HepG2 (cell line): Measurements from ENCODE around the gene HSD3B1. TPM values are rescaled to one million over a fixed set of nuclear protein-coding genes. Genes with fewer than 3 reads are reported as not detected.

Experiments
- ATAC-seq: fragments of 200-7000 bp; cut with Tn5 transposase; 3 replicates; pipeline ENCODE4 v1.9.1; 2020; ENCODE audit warnings: mild to moderate bottlenecking, moderate library complexity
- BruUV-seq: library from RNA; stranded (reverse); fragments of 400-500 nt; replicated peaks from 2 replicates; lab custom pipeline; 2021; lab: Mats Ljungman, UMichigan
- CTCF ChIA-PET: fragments of 300-600 bp; formaldehyde crosslinking; extraction: SDS; loops from one replicate; lab custom pipeline; 2021; ENCODE audit warnings: low total read pairs, inconsistent platforms, low intra/inter-chr PET ratio; lab: Yijun Ruan, JAX
- POLR2A ChIA-PET: fragments of 350-600 bp; sonication (Branson Sonifier 250); formaldehyde crosslinking; loops from one replicate; lab custom pipeline; 2020; ENCODE audit warnings: antibody characterized with exemption, inconsistent platforms; lab: Yijun Ruan, JAX
- DNase-seq: peaks from one replicate; pipeline ENCODE4 v3.0.0-alpha.2; 2015; ENCODE audit warnings: low spot score
- FAIRE-seq: peaks from 3 replicates; lab custom pipeline; 2011; peaks lifted over from hg19 to GRCh38; lab: Jason Lieb, UNC
- H2AFZ ChIP-seq: one replicate; pipeline ENCODE4 v1.6.1; 2011; ENCODE audit warnings: low read length, inconsistent platforms
- H3K27ac ChIP-seq: fragments of 300-600 bp; 3 replicates; pipeline ENCODE4 v1.8.0; 2011; ENCODE audit warnings: mixed run types, mild to moderate bottlenecking, mixed read lengths, low read length, inconsistent platforms; ENCODE audit not compliant: insufficient read depth; ENCODE audit errors: extremely low read length
- H3K27me3 ChIP-seq, 2 experiments: fragments of 200-600 bp in 1 of 2; 2 replicates in 1 of 2; 3 replicates in 1 of 2; pipeline versions ENCODE4 v1.6.0 to v1.8.0; 2011; ENCODE audit warnings: low read length in 2 of 2, mild to moderate bottlenecking in 2 of 2, moderate library complexity in 2 of 2, inconsistent platforms in 1 of 2; ENCODE audit not compliant: insufficient read depth in 2 of 2, control insufficient read depth in 1 of 2
- H3K36me3 ChIP-seq, 2 experiments: fragments of 200-600 bp in 1 of 2; replicated peaks in 1 of 2; 2 replicates in 1 of 2; 3 replicates in 1 of 2; pipeline versions ENCODE4 v1.5.1 to v1.8.0; 2011; ENCODE audit warnings: low read length in 2 of 2, inconsistent platforms in 1 of 2; ENCODE audit not compliant: insufficient read depth in 2 of 2, control insufficient read depth in 1 of 2
- H3K4me1 ChIP-seq: 2 replicates; pipeline ENCODE4 v1.5.1; 2012; ENCODE audit warnings: low read length, inconsistent platforms; ENCODE audit not compliant: insufficient read depth
- H3K4me2 ChIP-seq: 2 replicates; pipeline ENCODE4 v1.6.0; 2011; ENCODE audit warnings: low read depth, low read length, inconsistent platforms
- H3K4me3 ChIP-seq, 3 experiments: fragments of 200-600 bp in 1 of 3; sonication (generic), shearing (Covaris generic) in 1 of 3; replicated peaks in 1 of 3; 2 replicates each; pipeline ENCODE4 v1.5.1; 2011 to 2016; ENCODE audit warnings: low read length in 3 of 3, inconsistent platforms in 2 of 3, low read depth in 2 of 3, mild to moderate bottlenecking in 2 of 3, control low read depth in 1 of 3, mixed read lengths in 1 of 3; ENCODE audit not compliant: insufficient read depth in 1 of 3
- H3K79me2 ChIP-seq: one replicate; pipeline ENCODE4 v1.6.1; 2011; ENCODE audit warnings: low read length, inconsistent platforms; ENCODE audit not compliant: insufficient read depth
- H3K9ac ChIP-seq: 2 replicates; pipeline ENCODE4 v1.6.0; 2011; ENCODE audit warnings: mild to moderate bottlenecking, low read depth, low read length, inconsistent platforms; ENCODE audit not compliant: insufficient read depth
- H3K9me3 ChIP-seq: 2 replicates; pipeline ENCODE4 v1.5.1; 2012; ENCODE audit warnings: mild to moderate bottlenecking, low read length
- H4K20me1 ChIP-seq: 2 replicates; pipeline ENCODE4 v1.6.0; 2011; ENCODE audit warnings: inconsistent platforms, mild to moderate bottlenecking, low read length, moderate library complexity; ENCODE audit not compliant: insufficient read depth
- FOXM1 ChIP-seq: sonication (generic); formaldehyde crosslinking; IDR thresholded peaks from 2 replicates; pipeline ENCODE4 v1.5.0; 2020; ENCODE audit warnings: missing genetic modification reagents
- ISL2 ChIP-seq: sonication (generic); formaldehyde crosslinking; IDR thresholded peaks from 2 replicates; pipeline ENCODE4 v1.5.0; 2020; ENCODE audit warnings: missing genetic modification reagents
- JUN ChIP-seq: sonication (generic); formaldehyde crosslinking; IDR thresholded peaks from 2 replicates; pipeline ENCODE4 v1.4.0; 2020; ENCODE audit warnings: mild to moderate bottlenecking, missing genetic modification reagents
- MTERF4 ChIP-seq: sonication (generic); formaldehyde crosslinking; IDR thresholded peaks from 2 replicates; pipeline ENCODE4 v1.8.0; 2023; ENCODE audit warnings: mild to moderate bottlenecking, missing genetic modification reagents
- MTF1 ChIP-seq: sonication (generic); formaldehyde crosslinking; IDR thresholded peaks from 2 replicates; pipeline ENCODE4 v1.5.0; 2020; ENCODE audit warnings: missing genetic modification reagents
- THRA ChIP-seq: sonication (generic); formaldehyde crosslinking; IDR thresholded peaks from 2 replicates; pipeline ENCODE4 v1.4.0; 2020; ENCODE audit warnings: missing genetic modification reagents, borderline replicate concordance
- ZBTB25 ChIP-seq: IDR thresholded peaks from 2 replicates; pipeline ENCODE4 v1.6.1; 2018; ENCODE audit warnings: missing genetic modification reagents
- ZNF432 ChIP-seq: sonication (generic); formaldehyde crosslinking; IDR thresholded peaks from 2 replicates; pipeline ENCODE4 v1.5.0; 2020; ENCODE audit warnings: missing genetic modification reagents, mild to moderate bottlenecking, borderline replicate concordance
- ZNF451 ChIP-seq: sonication (generic); formaldehyde crosslinking; IDR thresholded peaks from 2 replicates; pipeline ENCODE4 v1.5.0; 2020; ENCODE audit warnings: mild to moderate bottlenecking, missing genetic modification reagents
- ZNF646 ChIP-seq: sonication (generic); formaldehyde crosslinking; IDR thresholded peaks from 2 replicates; pipeline ENCODE4 v1.9.0; 2021; ENCODE audit warnings: mild to moderate bottlenecking, missing genetic modification reagents
- in situ Hi-C: cut with HindIII; loops from 2 replicates; pipeline ENCODE4 v1.10.0; 2017; ENCODE audit warnings: low pct_unique_long_range_greater_than_20kb; ENCODE audit not compliant: extremely low pct_ligation_motif_present
- intact Hi-C: fragments of 100-400 bp; cut with micrococcal nuclease; formaldehyde crosslinking; loops from one replicate; pipeline ENCODE4 v1.10.0; 2022; ENCODE audit not compliant: unreplicated experiment
- polyA plus RNA-seq, 8 experiments: library from polyadenylated mRNA; depleted of rRNA in 3 of 8; stranded (reverse) in 7 of 8; unstranded in 1 of 8; fragments of >200 nt; fragmentation: Illumina TruSeq in 4 of 8; extraction: Trizol in 4 of 8; gene quantifications; 2 replicates each; pipeline versions ENCODE4 v1.2.1 to v1.2.3, GENCODE V29; 2011 to 2016; ENCODE audit warnings: low read depth in 4 of 8, missing spikeins in 1 of 8, mixed read lengths in 1 of 8; ENCODE audit not compliant: insufficient read depth in 1 of 8
- total RNA-seq, 5 experiments: library from RNA; depleted of rRNA; stranded (reverse); fragments of >200 nt; fragmentation: Illumina TruSeq; extraction: Trizol; gene quantifications; 2 replicates each; pipeline ENCODE4 v1.2.3, GENCODE V29; 2016; ENCODE audit warnings: low read depth in 1 of 5

Gene HSD3B1
- total and polyA plus RNA-seq, 2 of the 13 experiments (the other 11 are each of a cell fraction or from before 2014, with no cell fraction given): not detected

- Histone ChIP-seq H3K9ac (no peak overlapping the region), H2AFZ (no peak overlapping the region), H3K9me3 (no peaks in the 10 kb centered on the region), H3K27me3 (no peaks in the 10 kb centered on the region; a peak in 1 of 5 replicates), H3K4me3 (no peak overlapping the region), H3K79me2 (no peaks in the 10 kb centered on the region), H3K27ac (no peak overlapping the region), H4K20me1 (no peaks in the 10 kb centered on the region), H3K4me1 (no peaks in the 10 kb centered on the region), H3K36me3 (no peaks in the 10 kb centered on the region), H3K4me2 (no peak overlapping the region)
- in situ Hi-C loops (no loop called here), intact Hi-C loops (no loop called here)
- ChIA-PET CTCF (no interaction called here), POLR2A (no interaction called here)
- DNase-seq (no peak), FAIRE-seq (no peak), ATAC-seq (no peak)
- no TSS peak for BruUV-seq
- TF ChIP-seq ZNF451 (CRISPR knock-in tag) (no peak), FOXM1 (no peak), ZNF432 (CRISPR knock-in tag) (no peak), THRA (CRISPR knock-in tag) (no peak), ZNF646 (CRISPR knock-in tag) (no peak), ZBTB25 (CRISPR knock-in tag) (no peak), ISL2 (CRISPR knock-in tag) (no peak), JUN (CRISPR knock-in tag) (no peak), MTERF4 (CRISPR knock-in tag) (no peak), MTF1 (CRISPR knock-in tag) (no peak)
These were observed 9.2 kb downstream of the HSD3B1 start for GRCh38 chr1:119516247-119516646.
